Caco-2 (cell line): Measurements from ENCODE around the gene SRRD. TPM values are rescaled to one million over a fixed set of nuclear protein-coding genes. Genes with fewer than 3 reads are reported as not detected.
A peak's percentile ranks its signal among the peaks of the same experiment; 100 is the strongest.

Experiments
- BruUV-seq: library from RNA; stranded (reverse); fragments of 400-500 nt; replicated peaks from 2 replicates; lab custom pipeline; 2021; lab: Mats Ljungman, UMichigan
- CTCF ChIA-PET: fragments of 300-600 bp; sonication (Branson Sonifier 250); formaldehyde crosslinking; loops from one replicate; lab custom pipeline; 2022; ENCODE audit warnings: antibody characterized with exemption; lab: Charles Lee
- POLR2A ChIA-PET: fragments of 300-600 bp; sonication (Branson Sonifier 250); formaldehyde crosslinking; loops from one replicate; lab custom pipeline; 2022; ENCODE audit warnings: antibody characterized with exemption; lab: Charles Lee
- DNase-seq, 2 experiments: peaks; one replicate each; pipeline versions ENCODE4 v3.0.0 to v3.0.0-alpha.2; 2020 to 2022
- H3K27me3 ChIP-seq: replicated peaks from 2 replicates; pipeline ENCODE4 v1.6.0; 2011; ENCODE audit warnings: low read length; ENCODE audit not compliant: control insufficient read depth, insufficient read depth
- H3K36me3 ChIP-seq: 2 replicates; pipeline ENCODE4 v1.5.1; 2011; ENCODE audit warnings: low read length; ENCODE audit not compliant: control insufficient read depth, insufficient read depth
- H3K4me1 ChIP-seq: fragments of 250-450 bp; sonication (Bioruptor Pico); 2 replicates; pipeline ENCODE4 v1.5.1; 2020; ENCODE audit warnings: mild to moderate bottlenecking
- H3K4me3 ChIP-seq: 2 replicates; pipeline ENCODE4 v1.5.1; 2011; ENCODE audit warnings: low read depth, mild to moderate bottlenecking, control low read depth, low read length
- H3K9me3 ChIP-seq: fragments of 250-450 bp; sonication (Bioruptor Pico); 2 replicates; pipeline ENCODE4 v1.5.1; 2020; ENCODE audit warnings: mild to moderate bottlenecking, moderate library complexity
- H3K27ac Mint-ChIP-seq: one replicate; pipeline ENCODE4 v1.8.0; 2022; ENCODE audit warnings: mixed read lengths; ENCODE audit not compliant: unreplicated experiment
- H3K27me3 Mint-ChIP-seq: one replicate; pipeline ENCODE4 v1.8.0; 2022; ENCODE audit warnings: mixed read lengths; ENCODE audit not compliant: insufficient read depth, unreplicated experiment
- H3K36me3 Mint-ChIP-seq: one replicate; pipeline ENCODE4 v1.8.0; 2022; ENCODE audit warnings: mild to moderate bottlenecking, mixed read lengths; ENCODE audit not compliant: insufficient read depth, unreplicated experiment
- H3K4me1 Mint-ChIP-seq: one replicate; pipeline ENCODE4 v1.8.0; 2022; ENCODE audit warnings: low read depth, mixed read lengths; ENCODE audit not compliant: unreplicated experiment
- H3K4me3 Mint-ChIP-seq: one replicate; pipeline ENCODE4 v1.8.0; 2022; ENCODE audit warnings: mild to moderate bottlenecking, moderate library complexity, mixed read lengths; ENCODE audit not compliant: unreplicated experiment
- H3K9me3 Mint-ChIP-seq: one replicate; pipeline ENCODE4 v1.8.0; 2022; ENCODE audit warnings: mixed read lengths; ENCODE audit not compliant: unreplicated experiment
- CTCF ChIP-seq, 2 experiments: fragments of 200-600 bp in 1 of 2; IDR thresholded peaks; 1 replicate in 1 of 2; 2 replicates in 1 of 2; pipeline versions ENCODE4 v1.5.1 to v1.8.0; 2011 to 2022; ENCODE audit warnings: antibody characterized with exemption in 1 of 2, control low read depth in 1 of 2, inconsistent platforms in 1 of 2, low read depth in 1 of 2, low read length in 1 of 2, mild to moderate bottlenecking in 1 of 2, moderate library complexity in 1 of 2; ENCODE audit not compliant: insufficient read depth in 1 of 2, severe bottlenecking in 1 of 2, unreplicated experiment in 1 of 2
- intact Hi-C: fragments of 100-400 bp; cut with micrococcal nuclease; formaldehyde crosslinking; loops from one replicate; pipeline ENCODE4 v1.10.0; 2022; ENCODE audit not compliant: unreplicated experiment
- total RNA-seq: library from RNA; stranded (reverse); gene quantifications from 2 replicates; pipeline ENCODE4 v1.2.3, GENCODE V29; 2022

The SRRD gene
- total RNA-seq, 1 experiment from 2014 or later = 21.8 TPM

- TF ChIP-seq CTCF (IDR thresholded peaks at IDR 0.05; ENCODE audit: insufficient read depth in 1 of 2, low read depth in 1 of 2, low read length in 1 of 2, severe bottlenecking in 1 of 2, unreplicated experiment in 1 of 2) = no peak
- H3K27me3 ChIP-seq = no peaks in the 10 kb centered on the region
- CTCF ChIA-PET = no interaction called here
- Mint-ChIP-seq H3K27ac (no peak overlapping the region), H3K4me3 (no peak overlapping the region), H3K9me3 (no peaks in the 10 kb centered on the region), H3K27me3 (no peaks in the 10 kb centered on the region), H3K36me3 (no peaks in the 10 kb centered on the region), H3K4me1 (no peaks in the 10 kb centered on the region)
- no peaks in the 10 kb centered on the region for H3K9me3 ChIP-seq
- intact Hi-C loops = no loop called here
- H3K4me3 ChIP-seq = no peak overlapping the region
- no peaks in the 10 kb centered on the region for H3K36me3 ChIP-seq
- no peak for DNase-seq
- peaks cover 4% of the 10 kb centered on the region; the same call in 1 of the 2 replicates for H3K4me1 ChIP-seq
- POLR2A ChIA-PET = no interaction called here
- BruUV-seq = no TSS peak
These were observed 38.3 kb downstream of the SRRD start for GRCh38 chr22:26522012-26522411.

GRCh38 chr22:26522592-26522991, 38.9 kb downstream of the SRRD start:
- no peak overlapping the region for H3K27ac Mint-ChIP-seq
- BruUV-seq = no TSS peak
- intact Hi-C loops = no loop called here
- TF ChIP-seq CTCF (IDR thresholded peaks at IDR 0.05; ENCODE audit: insufficient read depth in 1 of 2, low read depth in 1 of 2, low read length in 1 of 2, severe bottlenecking in 1 of 2, unreplicated experiment in 1 of 2) = no peak
- no peak for DNase-seq
- no peaks in the 10 kb centered on the region for H3K9me3 ChIP-seq
- H3K36me3 Mint-ChIP-seq = peaks cover 2% of the 10 kb centered on the region
- no peaks in the 10 kb centered on the region for H3K9me3 Mint-ChIP-seq
- ChIA-PET POLR2A (no interaction called here), CTCF (no interaction called here)
- no peaks in the 10 kb centered on the region; the same call in 1 of the 2 replicates for H3K36me3 ChIP-seq
- no peaks in the 10 kb centered on the region for H3K4me1 Mint-ChIP-seq
- H3K4me1 ChIP-seq = peaks cover 4% of the 10 kb centered on the region; the same call in 1 of the 2 replicates
- no peaks in the 10 kb centered on the region for H3K27me3 Mint-ChIP-seq
- H3K4me3 ChIP-seq = no peak overlapping the region
- no peaks in the 10 kb centered on the region for H3K27me3 ChIP-seq
- no peak overlapping the region for H3K4me3 Mint-ChIP-seq

- no peaks in the 10 kb centered on the region; the same call in 1 of the 2 replicates for H3K36me3 ChIP-seq
- TF ChIP-seq CTCF (IDR thresholded peaks at IDR 0.05; ENCODE audit: insufficient read depth in 1 of 2, low read depth in 1 of 2, low read length in 1 of 2, severe bottlenecking in 1 of 2, unreplicated experiment in 1 of 2) = no peak
- intact Hi-C loops = no loop called here
- no peaks in the 10 kb centered on the region for H3K27me3 ChIP-seq
- H3K9me3 Mint-ChIP-seq = no peaks in the 10 kb centered on the region
- H3K4me1 Mint-ChIP-seq = no peaks in the 10 kb centered on the region
- BruUV-seq = no TSS peak
- no peaks in the 10 kb centered on the region for H3K27me3 Mint-ChIP-seq
- no peak overlapping the region for H3K4me3 ChIP-seq
- peaks cover 4% of the 10 kb centered on the region; the same call in 1 of the 2 replicates for H3K4me1 ChIP-seq
- H3K4me3 Mint-ChIP-seq = no peak overlapping the region
- POLR2A ChIA-PET = no interaction called here
- DNase-seq = peak in 1 of 2 experiments; percentile 55
- CTCF ChIA-PET = no interaction called here
- no peaks in the 10 kb centered on the region for H3K9me3 ChIP-seq
- peaks cover 5% of the 10 kb centered on the region for H3K36me3 Mint-ChIP-seq
- H3K27ac Mint-ChIP-seq = no peak overlapping the region
These were observed 41.2 kb downstream of the SRRD start for GRCh38 chr22:26524870-26525269.
